SK-N-SH (cell line): Measurements from ENCODE around the gene CCM2. TPM values are rescaled to one million over a fixed set of nuclear protein-coding genes. Genes with fewer than 3 reads are reported as not detected.

ENCODE experiments used
- CTCF ChIA-PET: fragments of 300-600, 350-600 bp; formaldehyde crosslinking; extraction: SDS; loops from one replicate; lab custom pipeline; 2021; lab: Yijun Ruan, JAX
- POLR2A ChIA-PET: fragments of 350-600 bp; sonication (Branson Sonifier 250); formaldehyde crosslinking; extraction: SDS; loops from one replicate; lab custom pipeline; 2020; ENCODE audit warnings: antibody characterized with exemption, inconsistent platforms; lab: Yijun Ruan, JAX
- DNase-seq: peaks from one replicate; pipeline ENCODE4 v3.0.0; 2012
- H2AFZ ChIP-seq: fragments of 200-600 bp; sonication (generic); 2 replicates; pipeline ENCODE4 v1.8.1; 2016; ENCODE audit warnings: antibody characterized with exemption, mild to moderate bottlenecking, low read depth
- H3F3A ChIP-seq: fragments of 200-600 bp; sonication (generic); replicated peaks from 2 replicates; pipeline ENCODE3; 2016; ENCODE audit warnings: antibody characterized with exemption, mild to moderate bottlenecking; ENCODE audit not compliant: insufficient read depth
- H3K27ac ChIP-seq, 2 experiments: fragments of 200-500 bp in 1 of 2; fragments of 200-600 bp in 1 of 2; sonication (Bioruptor generic) in 1 of 2; sonication (generic), shearing (Covaris generic) in 1 of 2; 2 replicates each; pipeline versions ENCODE4 v1.5.1 to v1.6.1; 2014 to 2016; ENCODE audit warnings: low read depth in 2 of 2, inconsistent platforms in 1 of 2, low read length in 1 of 2, mild to moderate bottlenecking in 1 of 2, mixed read lengths in 1 of 2
- H3K27me3 ChIP-seq: fragments of 200-600 bp; sonication (generic), shearing (Covaris generic); 2 replicates; pipeline ENCODE4 v1.6.1; 2016; ENCODE audit warnings: mixed run types; ENCODE audit not compliant: insufficient read depth
- H3K36me3 ChIP-seq, 2 experiments: fragments of 200-500 bp in 1 of 2; fragments of 200-600 bp in 1 of 2; sonication (Bioruptor generic) in 1 of 2; sonication (generic) in 1 of 2; replicated peaks in 1 of 2; 2 replicates each; pipeline versions ENCODE3 to v1.5.1; 2014 to 2016; ENCODE audit warnings: low read length in 1 of 2, mild to moderate bottlenecking in 1 of 2; ENCODE audit not compliant: insufficient read depth in 2 of 2, control insufficient read depth in 1 of 2
- H3K4me1 ChIP-seq, 2 experiments: fragments of 200-500 bp in 1 of 2; fragments of 200-600 bp in 1 of 2; sonication (Bioruptor generic) in 1 of 2; sonication (generic), shearing (Covaris generic) in 1 of 2; 2 replicates each; pipeline versions ENCODE4 v1.5.1 to v1.6.1; 2014 to 2016; ENCODE audit warnings: low read depth in 1 of 2, low read length in 1 of 2, mixed run types in 1 of 2; ENCODE audit not compliant: insufficient read depth in 2 of 2, control insufficient read depth in 1 of 2
- H3K4me2 ChIP-seq: fragments of 200-600 bp; sonication (generic), shearing (Covaris generic); 2 replicates; pipeline ENCODE4 v1.6.1; 2017; ENCODE audit warnings: mixed run types
- H3K4me3 ChIP-seq, 2 experiments: fragments of 200-500 bp in 1 of 2; fragments of 200-600 bp in 1 of 2; sonication (Bioruptor generic) in 1 of 2; sonication (generic), shearing (Covaris generic) in 1 of 2; 2 replicates each; pipeline versions ENCODE4 v1.5.1 to v1.8.1; 2014 to 2016; ENCODE audit warnings: low read depth in 2 of 2, inconsistent platforms in 1 of 2, low read length in 1 of 2, mild to moderate bottlenecking in 1 of 2, mixed read lengths in 1 of 2, moderate library complexity in 1 of 2
- H3K79me2 ChIP-seq: fragments of 200-600 bp; sonication (generic); 2 replicates; pipeline ENCODE4 v1.8.1; 2017; ENCODE audit warnings: mild to moderate bottlenecking; ENCODE audit not compliant: insufficient read depth
- H3K9ac ChIP-seq: fragments of 200-600 bp; sonication (generic); 2 replicates; pipeline ENCODE4 v1.6.1; 2017; ENCODE audit warnings: mixed run types
- H3K9me2 ChIP-seq: fragments of 200-600 bp; sonication (generic); 2 replicates; pipeline ENCODE4 v1.6.1; 2017; ENCODE audit warnings: mixed run types
- H3K9me3 ChIP-seq: fragments of 200-600 bp; sonication (generic); 2 replicates; pipeline ENCODE4 v1.6.1; 2017; ENCODE audit warnings: mixed run types, mild to moderate bottlenecking, moderate library complexity
- H4K20me1 ChIP-seq: fragments of 200-600 bp; sonication (generic); 2 replicates; pipeline ENCODE4 v1.6.1; 2017; ENCODE audit warnings: mild to moderate bottlenecking, mixed run types; ENCODE audit not compliant: insufficient read depth
- CHD2 ChIP-seq: fragments of 150-350 bp; IDR thresholded peaks from 2 replicates; pipeline ENCODE4 v1.6.1; 2018; ENCODE audit warnings: low read length; ENCODE audit not compliant: partially characterized antibody
- ELF1 ChIP-seq: IDR thresholded peaks from 2 replicates; pipeline ENCODE4 v1.4.0; 2012
- EP300 ChIP-seq, 2 experiments: IDR thresholded peaks; 2 replicates each; pipeline versions ENCODE4 v1.4.0 to v1.6.1; 2012; ENCODE audit warnings: borderline replicate concordance in 1 of 2, low read depth in 1 of 2, low read length in 1 of 2
- FOXJ3 ChIP-seq: sonication (generic); formaldehyde crosslinking; IDR thresholded peaks from 2 replicates; pipeline ENCODE4 v1.5.1; 2020; ENCODE audit warnings: mild to moderate bottlenecking, missing genetic modification reagents
- GATA2 ChIP-seq: sonication (generic); formaldehyde crosslinking; IDR thresholded peaks from 2 replicates; pipeline ENCODE4 v1.5.0; 2020; ENCODE audit warnings: mild to moderate bottlenecking, missing genetic modification reagents
- JUND ChIP-seq: IDR thresholded peaks from 2 replicates; pipeline ENCODE4 v1.4.0; 2012
- MAX ChIP-seq: IDR thresholded peaks from 2 replicates; pipeline ENCODE4 v1.4.0; 2012; ENCODE audit warnings: low read depth
- MEF2A ChIP-seq: IDR thresholded peaks from 2 replicates; pipeline ENCODE4 v1.4.0; 2012; ENCODE audit warnings: low read depth, borderline replicate concordance
- MXI1 ChIP-seq: IDR thresholded peaks from 2 replicates; pipeline ENCODE4 v1.6.1; 2012; ENCODE audit warnings: mild to moderate bottlenecking, low read depth, low read length, improper control_type of control experiment
- NRF1 ChIP-seq: IDR thresholded peaks from 2 replicates; pipeline ENCODE4 v1.6.1; 2012; ENCODE audit warnings: low read depth, mild to moderate bottlenecking, low read length
- POLR2AphosphoS5 ChIP-seq: IDR thresholded peaks from 2 replicates; pipeline ENCODE4 v1.6.1; 2012; ENCODE audit warnings: low read depth, low read length
- RAD21 ChIP-seq: IDR thresholded peaks from 2 replicates; pipeline ENCODE4 v1.6.1; 2012; ENCODE audit warnings: mild to moderate bottlenecking, low read length
- RFX5 ChIP-seq: IDR thresholded peaks from 2 replicates; pipeline ENCODE4 v1.6.1; 2012; ENCODE audit warnings: mild to moderate bottlenecking, improper control_type of control experiment, low read length
- RXRA ChIP-seq: IDR thresholded peaks from 2 replicates; pipeline ENCODE4 v1.4.0; 2012; ENCODE audit warnings: low read depth, mild to moderate bottlenecking, borderline replicate concordance
- SIN3A ChIP-seq: IDR thresholded peaks from 2 replicates; pipeline ENCODE4 v1.6.1; 2012; ENCODE audit warnings: low read depth, mild to moderate bottlenecking, low read length, moderate library complexity, borderline replicate concordance
- SMC3 ChIP-seq: IDR thresholded peaks from 2 replicates; pipeline ENCODE4 v1.6.1; 2012; ENCODE audit warnings: low read depth, low read length, improper control_type of control experiment
- TEAD4 ChIP-seq: IDR thresholded peaks from 2 replicates; pipeline ENCODE4 v1.4.0; 2012; ENCODE audit warnings: mild to moderate bottlenecking, borderline replicate concordance; ENCODE audit not compliant: insufficient read depth
- USF2 ChIP-seq: fragments of 150-350 bp; IDR thresholded peaks from 2 replicates; pipeline ENCODE4 v1.6.1; 2017; ENCODE audit warnings: antibody characterized with exemption, low read length, low read depth, borderline replicate concordance
- YY1 ChIP-seq: IDR thresholded peaks from 2 replicates; pipeline ENCODE4 v1.4.0; 2012; ENCODE audit warnings: low read depth, mild to moderate bottlenecking
- WGBS: methylation state at CpG from one replicate; pipeline ENCODE4 v1.1.6; 2017; ENCODE audit warnings: low lambda C conversion rate; 5-methylcytosine and 5-hydroxymethylcytosine counted together
- polyA plus RNA-seq, 3 experiments: library from polyadenylated mRNA; depleted of rRNA; stranded (reverse); fragments of >200 nt; gene quantifications; 2 replicates each; pipeline ENCODE4 v1.2.3, GENCODE V29; 2012
- TF ChIP-seq, protein P1 (sequence below): IDR thresholded peaks from 2 replicates; pipeline ENCODE4; 2012

The CCM2 gene
- polyA plus RNA-seq, 1 of the 3 experiments (the other 2 are of a cell fraction) = 83.2 TPM

DNA sequence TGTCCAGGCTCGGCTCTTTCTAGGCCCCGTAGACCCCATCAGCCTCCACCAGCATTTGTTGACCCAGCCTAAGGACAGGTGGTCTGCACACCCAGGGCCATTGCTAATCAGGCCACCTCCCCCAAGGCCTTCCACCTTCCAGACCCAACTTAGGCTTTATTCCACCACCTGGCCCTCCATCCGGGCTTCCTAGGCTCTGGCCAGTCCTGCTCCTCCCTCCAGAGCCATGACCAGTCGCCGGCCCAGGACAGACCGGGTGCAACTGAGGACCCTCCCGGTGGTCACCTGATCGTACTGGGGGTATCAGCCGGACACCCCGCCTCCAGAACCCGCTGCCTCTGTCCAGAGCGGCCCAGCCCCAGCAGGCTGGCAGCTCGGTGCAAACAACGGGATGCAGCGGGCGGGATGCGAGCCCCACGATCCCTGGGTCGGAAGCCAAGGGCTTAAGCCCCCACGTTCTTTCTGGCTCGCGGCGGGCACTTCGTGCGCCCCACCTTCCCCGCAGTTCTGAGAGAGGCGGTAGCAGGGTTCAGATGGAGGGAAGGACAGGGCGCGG is 88.2 kb downstream of the CCM2 start:
- Histone ChIP-seq H3K4me3 (peak overlapping the region; percentile 70 to 98), H3K4me1 (peaks cover 0 to 26% of the 10 kb centered on the region in 2 experiments; a peak in 1 of 4 replicates), H3K4me2 (peak overlapping the region; percentile 99), H3K27me3 (no peaks in the 10 kb centered on the region), H3K36me3 (peaks cover 0 to 18% of the 10 kb centered on the region in 2 experiments), H2AFZ (peak overlapping the region; percentile 96), H3K79me2 (peaks cover 20% of the 10 kb centered on the region; the same call in 1 of the 2 replicates), H3K9me2 (no peaks in the 10 kb centered on the region), H3F3A (no peaks in the 10 kb centered on the region), H3K9ac (peak overlapping the region; percentile 83), H3K27ac (peak overlapping the region in 1 of 2 experiments; percentile 97; a peak in 2 of 4 replicates), H3K9me3 (no peaks in the 10 kb centered on the region), H4K20me1 (no peaks in the 10 kb centered on the region; the same call in 1 of the 2 replicates)
- 32% methylated on average over 21 of the region's 29 CpGs for WGBS
- TF ChIP-seq JUND (no peak), FOXJ3 (CRISPR knock-in tag) (no peak), YY1 (no peak), MXI1 (no peak; the same call in 1 of the 2 replicates), RXRA (no peak), GATA2 (CRISPR knock-in tag) (no peak), ELF1 (no peak), NRF1 (no peak), EP300 (IDR thresholded peaks at IDR 0.05; ENCODE audit: borderline replicate concordance in 1 of 2, low read depth in 1 of 2, low read length in 1 of 2) (no peak), USF2 (no peak), RAD21 (no peak)
- TF ChIP-seq, protein P1, sequence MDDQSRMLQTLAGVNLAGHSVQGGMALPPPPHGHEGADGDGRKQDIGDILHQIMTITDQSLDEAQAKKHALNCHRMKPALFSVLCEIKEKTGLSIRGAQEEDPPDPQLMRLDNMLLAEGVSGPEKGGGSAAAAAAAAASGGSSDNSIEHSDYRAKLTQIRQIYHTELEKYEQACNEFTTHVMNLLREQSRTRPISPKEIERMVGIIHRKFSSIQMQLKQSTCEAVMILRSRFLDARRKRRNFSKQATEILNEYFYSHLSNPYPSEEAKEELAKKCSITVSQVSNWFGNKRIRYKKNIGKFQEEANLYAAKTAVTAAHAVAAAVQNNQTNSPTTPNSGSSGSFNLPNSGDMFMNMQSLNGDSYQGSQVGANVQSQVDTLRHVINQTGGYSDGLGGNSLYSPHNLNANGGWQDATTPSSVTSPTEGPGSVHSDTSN = no peak
- ChIA-PET CTCF (interaction anchor here (1.0 to 2.1 kb wide), 5 partner anchors 15 to 48 kb away, joined by 3 to 5 read pairs (median 4); partner anchors contain the start of gene TBRG4), POLR2A (interaction anchor here (2.1 kb wide), 1 partner anchor 15 kb away, joined by 13 read pairs; no protein-coding TSS in a partner anchor)
- peak; percentile 85 for DNase-seq

DNA sequence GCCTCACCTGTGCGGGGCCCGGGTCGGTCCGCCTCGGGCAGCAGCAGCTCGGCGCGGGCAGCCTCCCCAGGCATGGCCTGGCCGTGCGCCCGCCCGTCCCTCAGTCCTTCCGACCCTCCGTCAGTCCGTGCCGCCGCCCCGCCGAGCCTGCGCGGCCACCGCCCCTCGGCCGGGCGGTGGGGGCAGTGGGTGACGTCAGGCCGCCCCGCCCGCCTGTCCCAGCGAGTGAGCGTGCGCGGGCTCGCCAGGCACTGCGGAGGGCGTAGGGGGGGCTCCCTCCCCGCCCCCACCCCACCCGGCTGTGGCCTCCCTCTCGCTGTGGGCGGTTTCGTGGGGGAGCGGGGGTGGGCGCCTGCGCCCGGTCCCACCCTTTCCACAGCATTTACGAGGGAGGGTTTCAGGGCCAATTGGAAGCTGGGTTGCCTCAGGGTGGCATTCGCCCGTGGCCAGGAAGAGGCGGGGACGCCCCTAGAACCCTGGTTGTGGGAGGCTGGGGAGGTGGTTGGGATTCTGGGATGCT is 88.9 kb downstream of the CCM2 start, which contains the start of gene NACAD:
NACAD (minus strand) TSS at position 149 of the 520 bp plus-strand sequence; CDS start at position 74, 75 bp downstream.
- H3F3A ChIP-seq = no peaks in the 10 kb centered on the region
- H3K9me2 ChIP-seq = no peaks in the 10 kb centered on the region
- H3K27ac ChIP-seq = peak within 1 kb of the TSS in 1 of 2 experiments; percentile 97; a peak in 2 of 4 replicates
- peak within 1 kb of the TSS; percentile 70 to 98 for H3K4me3 ChIP-seq
- H3K79me2 ChIP-seq = peaks cover 20% of the 10 kb centered on the region; the same call in 1 of the 2 replicates
- WGBS = 1% methylated on average over 39 of the region's 50 CpGs
- peak within 1 kb of the TSS; percentile 96 for H2AFZ ChIP-seq
- H3K36me3 ChIP-seq = peaks cover 0 to 18% of the 10 kb centered on the region in 2 experiments
- POLR2A ChIA-PET = interaction anchor here (1.0 to 2.1 kb wide), 12 partner anchors 8 to 203 kb away, joined by 3 to 16 read pairs (median 4); partner anchors contain the start of genes PURB and TBRG4
- DNase-seq = peak; percentile 99
- H3K4me1 ChIP-seq = peaks cover 0 to 26% of the 10 kb centered on the region in 2 experiments; a peak in 1 of 4 replicates
- no peaks in the 10 kb centered on the region for H3K9me3 ChIP-seq
- peak within 1 kb of the TSS; percentile 99 for H3K4me2 ChIP-seq
- H4K20me1 ChIP-seq = no peaks in the 10 kb centered on the region; the same call in 1 of the 2 replicates
- peak within 1 kb of the TSS; percentile 83 for H3K9ac ChIP-seq
- CTCF ChIA-PET = interaction anchor here (0.6 to 2.1 kb wide), 7 partner anchors 16 to 115 kb away, joined by 3 to 5 read pairs (median 4); partner anchors contain the start of gene TBRG4
- no peaks in the 10 kb centered on the region for H3K27me3 ChIP-seq
- TF ChIP-seq MEF2A (no peak), POLR2AphosphoS5 (0 out of 2 replicates have a peak, but pooled peaks have one; percentile 34), EP300 (IDR thresholded peaks at IDR 0.05; ENCODE audit: borderline replicate concordance in 1 of 2, low read depth in 1 of 2, low read length in 1 of 2) (peak in 1 of 2 experiments; percentile 34; a peak in 2 of 4 replicates), MAX (peak; percentile 0; the same call in 1 of the 2 replicates), CHD2 (peak; percentile 82), MXI1 (peak; percentile 48; the same call in 1 of the 2 replicates), NRF1 (peak; percentile 77), FOXJ3 (CRISPR knock-in tag) (0 out of 2 replicates have a peak, but pooled peaks have one; percentile 25), TEAD4 (no peak), SIN3A (0 out of 2 replicates have a peak, but pooled peaks have one; percentile 11), RFX5 (no peak), USF2 (no peak), SMC3 (0 out of 2 replicates have a peak, but pooled peaks have one; percentile 2)
